Measurements from ENCODE around the gene TRIB2.

DNA sequence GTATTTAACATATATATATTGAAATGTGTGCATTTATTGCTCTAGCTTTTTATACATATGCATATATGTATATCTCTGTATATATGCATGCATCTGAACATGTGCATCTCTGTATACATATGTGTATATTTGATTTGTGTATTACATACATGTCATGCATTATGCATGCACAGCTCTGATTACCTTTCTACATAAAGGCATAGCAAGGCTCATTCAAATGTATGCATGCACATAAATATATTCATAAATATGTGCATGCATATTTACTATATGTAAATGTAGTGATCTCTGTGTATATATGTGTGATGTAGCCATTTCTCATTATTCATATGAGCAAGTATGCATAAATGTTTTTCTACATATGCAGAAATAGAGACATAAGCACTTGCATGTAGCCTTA is 64.6 kb downstream of the TRIB2 start:
- TF ChIP-seq, protein P1, sequence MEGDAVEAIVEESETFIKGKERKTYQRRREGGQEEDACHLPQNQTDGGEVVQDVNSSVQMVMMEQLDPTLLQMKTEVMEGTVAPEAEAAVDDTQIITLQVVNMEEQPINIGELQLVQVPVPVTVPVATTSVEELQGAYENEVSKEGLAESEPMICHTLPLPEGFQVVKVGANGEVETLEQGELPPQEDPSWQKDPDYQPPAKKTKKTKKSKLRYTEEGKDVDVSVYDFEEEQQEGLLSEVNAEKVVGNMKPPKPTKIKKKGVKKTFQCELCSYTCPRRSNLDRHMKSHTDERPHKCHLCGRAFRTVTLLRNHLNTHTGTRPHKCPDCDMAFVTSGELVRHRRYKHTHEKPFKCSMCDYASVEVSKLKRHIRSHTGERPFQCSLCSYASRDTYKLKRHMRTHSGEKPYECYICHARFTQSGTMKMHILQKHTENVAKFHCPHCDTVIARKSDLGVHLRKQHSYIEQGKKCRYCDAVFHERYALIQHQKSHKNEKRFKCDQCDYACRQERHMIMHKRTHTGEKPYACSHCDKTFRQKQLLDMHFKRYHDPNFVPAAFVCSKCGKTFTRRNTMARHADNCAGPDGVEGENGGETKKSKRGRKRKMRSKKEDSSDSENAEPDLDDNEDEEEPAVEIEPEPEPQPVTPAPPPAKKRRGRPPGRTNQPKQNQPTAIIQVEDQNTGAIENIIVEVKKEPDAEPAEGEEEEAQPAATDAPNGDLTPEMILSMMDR (IDR thresholded peaks at IDR 0.05; ENCODE audit: poor library complexity): no peak
- no peak for TF ChIP-seq EZH2 (IDR thresholded peaks at IDR 0.05; ENCODE audit: borderline replicate concordance)

Measured in hepatocyte (in vitro differentiated cells).